Head of caudate nucleus (tissue), 42 donors: ENCODE measurements around the gene ZNF714.
A peak's percentile ranks its signal among the peaks of the same experiment; 100 is the strongest.

Source experiments
- DNase-seq, 42 donors: peaks; one replicate each; pipeline versions ENCODE4 v3.0.0 to v3.0.0-alpha.2; 2020 to 2021; ENCODE audit warnings: mixed read lengths in 7 of 42
- intact Hi-C: fragments of 100-400 bp; cut with DNase I; formaldehyde crosslinking; loops from one replicate; pipeline ENCODE4 v1.15.0; 2022

ZNF714 gene

DNA sequence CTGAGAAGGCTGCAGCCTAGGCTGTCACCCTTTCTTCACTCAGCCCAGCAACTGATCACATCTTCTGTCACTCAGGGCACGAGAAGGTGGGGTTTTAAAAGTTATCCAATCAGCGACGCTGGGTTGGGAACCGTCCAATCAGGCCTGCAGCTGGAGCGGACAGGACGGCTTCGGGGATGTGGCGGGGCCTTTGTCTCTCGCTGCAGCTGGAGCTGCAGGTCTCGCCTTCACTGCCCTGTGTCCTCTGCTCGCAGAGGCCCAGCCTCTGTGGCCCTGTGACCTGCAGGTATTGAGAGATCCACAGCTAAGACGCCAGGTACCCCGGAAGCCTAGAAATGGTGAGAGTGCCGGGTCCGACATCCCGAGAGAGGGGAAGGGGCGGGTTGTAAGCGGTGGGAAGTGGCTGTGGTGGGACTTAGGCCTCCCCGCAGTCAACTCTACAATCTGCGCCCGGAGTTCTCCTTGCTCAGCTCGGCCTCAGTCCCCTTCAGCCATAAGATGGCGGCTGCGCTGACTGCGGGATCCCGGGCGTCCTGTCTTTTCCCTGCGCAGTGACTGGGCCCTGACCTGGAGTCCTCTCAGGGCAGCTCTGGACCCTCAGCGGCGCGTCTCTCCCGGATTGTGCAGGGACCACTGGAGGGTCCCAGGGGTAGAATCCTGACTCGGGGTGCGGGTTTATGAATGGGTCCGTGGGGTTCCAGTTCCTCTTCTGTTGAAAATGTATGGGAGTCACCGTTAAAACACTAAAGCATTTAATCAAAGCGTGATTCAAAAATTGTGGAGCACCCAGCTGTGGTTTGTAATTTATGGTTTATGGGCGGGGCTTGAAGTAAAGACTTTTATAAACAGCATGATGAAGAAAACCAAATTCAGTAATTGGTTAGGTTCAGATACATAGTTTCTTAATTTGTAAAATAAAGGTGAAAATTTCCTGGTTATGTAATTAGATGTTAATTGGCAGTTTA is at the start of gene ZNF714:
TSS of gene ZNF714 (plus strand) at position 193 of the 965 bp plus-strand sequence. CDS start 16,066 bp downstream, outside the sequence.
- intact Hi-C loops = no loop called here
- peak; percentile 52 to 97 (median 89) for DNase-seq

DNA sequence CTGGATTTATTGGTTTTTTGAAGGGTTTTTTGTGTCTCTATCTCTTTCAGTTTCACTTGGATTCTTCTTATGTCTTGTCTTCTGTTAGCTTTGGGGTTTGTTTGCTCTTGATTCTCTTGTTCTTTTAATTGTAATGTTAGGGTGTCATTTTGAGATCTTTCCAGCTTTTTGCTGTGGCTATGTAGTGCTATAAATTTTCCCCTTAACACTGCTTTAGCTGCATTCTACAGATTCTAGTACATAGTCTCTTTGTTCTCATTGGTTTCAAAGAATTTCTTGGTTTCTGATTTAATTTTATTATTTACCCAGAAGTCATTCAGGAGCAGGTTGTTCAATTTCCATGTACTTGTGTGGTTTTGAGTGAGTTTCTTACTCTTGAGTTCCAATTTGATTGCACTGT is 37.0 kb upstream of the ZNF714 start:
- intact Hi-C loops = no loop called here
- DNase-seq = no peak

DNA sequence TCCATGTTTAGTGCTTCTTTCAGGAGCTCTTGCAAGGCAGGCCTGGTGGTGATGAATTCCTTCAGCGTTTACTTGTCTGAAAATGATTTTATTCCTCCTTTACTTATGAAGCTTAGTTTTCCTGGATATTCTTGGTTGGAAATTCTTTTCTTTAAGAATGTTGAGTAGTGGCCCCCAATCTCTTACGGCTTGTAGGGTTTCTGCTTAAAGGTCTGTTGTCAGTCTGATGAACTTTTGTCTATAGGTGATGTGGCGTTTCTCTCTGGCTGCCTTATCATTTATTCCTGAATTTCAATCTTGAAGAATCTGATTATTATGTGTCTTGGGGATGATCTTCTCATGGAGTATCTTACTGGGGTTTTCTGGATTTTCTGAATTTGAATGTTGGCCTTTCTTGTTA is 35.5 kb upstream of the ZNF714 start:
- intact Hi-C loops = no loop called here
- no peak for DNase-seq

DNA sequence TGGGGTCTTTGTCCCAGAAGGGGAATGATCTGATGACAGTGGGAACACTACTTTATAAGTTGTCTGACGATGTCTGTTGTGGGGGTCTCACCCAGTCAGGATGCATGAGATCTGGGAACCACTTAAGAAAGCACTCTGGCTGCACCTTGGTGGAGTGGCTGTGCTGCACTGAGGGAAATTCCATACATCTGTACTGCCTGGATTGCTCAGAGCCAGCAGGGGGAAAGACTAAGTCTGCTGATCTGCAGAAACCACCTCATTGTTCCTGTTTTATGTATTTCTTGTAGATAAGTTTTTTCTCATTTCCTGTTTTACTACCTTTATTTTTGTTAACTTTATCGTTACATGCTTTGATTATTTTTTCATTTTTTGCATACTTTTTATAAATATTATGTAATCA is 34.3 kb upstream of the ZNF714 start:
- intact Hi-C loops = no loop called here
- no peak for DNase-seq

- intact Hi-C loops = no loop called here
- no peak for DNase-seq
Measured at GRCh38 chr19:21052902-21053301, 29.1 kb upstream of the ZNF714 start.

- intact Hi-C loops = no loop called here
- DNase-seq = no peak
Measured at GRCh38 chr19:21065336-21065735, 16.7 kb upstream of the ZNF714 start.

DNA sequence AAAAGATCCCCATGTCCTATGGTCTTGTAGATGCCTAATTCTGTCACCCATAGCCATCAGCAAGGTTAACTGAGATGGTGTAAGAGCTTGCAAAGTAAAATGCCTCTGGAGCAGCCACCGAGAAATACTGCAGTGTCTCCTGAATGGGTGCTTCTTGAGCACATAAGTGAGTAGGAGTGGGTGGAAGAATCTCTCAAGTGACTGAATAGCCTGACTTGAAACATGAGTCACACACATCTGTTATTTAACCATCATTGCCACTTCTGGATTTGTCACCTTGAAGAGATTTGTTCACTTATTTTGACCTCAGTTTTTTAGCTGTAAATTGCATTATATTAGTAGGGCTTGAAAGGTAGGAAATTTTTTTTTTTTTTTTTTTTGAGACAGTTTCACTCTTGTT is 2.3 kb downstream of the ZNF714 start:
- intact Hi-C loops = no loop called here
- DNase-seq = peak in 25 of 42 donors; percentile 8 to 84 (median 51)

GRCh38 chr19:21087871-21088270 is 5.9 kb downstream of the ZNF714 start:
- no peak for DNase-seq
- intact Hi-C loops = no loop called here

- no peak for DNase-seq
- intact Hi-C loops = no loop called here
Measured at GRCh38 chr19:21092109-21092508, 10.1 kb downstream of the ZNF714 start.

DNA sequence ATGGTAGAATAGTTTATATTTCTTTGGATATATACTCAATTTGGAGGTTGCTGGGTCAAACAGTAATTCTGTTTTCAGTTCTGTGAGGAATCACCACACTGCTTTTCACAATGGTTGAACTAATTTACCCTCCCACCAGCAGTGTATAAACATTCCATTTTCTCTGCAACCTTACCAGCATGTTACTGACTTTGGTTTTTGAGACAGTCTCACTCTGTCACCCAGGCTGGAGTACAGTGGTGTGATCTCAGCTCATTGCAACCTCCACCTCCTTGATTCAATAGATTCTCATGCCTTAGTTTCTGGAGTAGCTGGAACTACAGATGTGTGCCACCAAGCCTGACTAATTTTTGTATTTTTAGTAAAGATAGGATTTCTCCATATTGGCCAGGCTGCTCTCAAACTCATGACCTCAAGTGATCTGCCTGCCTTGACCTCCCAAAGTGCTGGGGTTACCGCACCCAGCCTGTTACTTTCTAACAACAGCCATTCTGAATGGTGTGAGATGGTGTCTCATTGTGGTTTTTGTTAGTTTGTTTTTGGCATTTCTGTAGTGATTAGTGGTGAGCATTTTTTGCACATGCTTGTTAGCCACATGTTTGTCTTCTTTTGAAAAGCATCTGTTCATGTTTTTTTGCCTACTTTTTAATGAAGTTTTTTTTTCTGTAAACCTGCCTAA is 12.5 kb downstream of the ZNF714 start:
- no peak for DNase-seq
- intact Hi-C loops = no loop called here

- no peak for DNase-seq
- intact Hi-C loops = no loop called here
Measured at GRCh38 chr19:21098291-21098690, 16.3 kb downstream of the ZNF714 start.

- no peak for DNase-seq
- intact Hi-C loops = no loop called here
Measured at GRCh38 chr19:21101521-21102242, 19.7 kb downstream of the ZNF714 start.

- intact Hi-C loops = no loop called here
- no peak for DNase-seq
Measured at GRCh38 chr19:21109116-21109515, 27.1 kb downstream of the ZNF714 start.

DNA sequence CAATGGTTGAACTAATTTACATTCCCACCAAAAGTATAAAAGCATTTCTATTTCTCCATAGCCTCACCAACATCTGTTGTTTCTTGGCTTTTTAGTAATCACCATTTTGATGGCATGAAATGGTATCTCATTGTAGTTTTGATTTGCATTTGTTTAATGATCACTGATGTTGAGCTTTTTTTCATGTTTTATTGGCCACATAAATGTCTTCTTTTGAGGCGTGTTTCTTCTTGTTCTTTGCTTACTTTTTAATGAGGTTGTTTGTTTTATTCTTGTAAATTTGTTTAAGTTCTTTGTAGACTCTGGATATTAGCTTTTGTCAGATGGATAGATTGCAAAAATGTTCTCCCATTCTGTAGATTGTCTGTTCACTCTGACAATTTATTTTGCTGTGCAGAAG is 28.2 kb downstream of the ZNF714 start:
- no peak for DNase-seq

DNA sequence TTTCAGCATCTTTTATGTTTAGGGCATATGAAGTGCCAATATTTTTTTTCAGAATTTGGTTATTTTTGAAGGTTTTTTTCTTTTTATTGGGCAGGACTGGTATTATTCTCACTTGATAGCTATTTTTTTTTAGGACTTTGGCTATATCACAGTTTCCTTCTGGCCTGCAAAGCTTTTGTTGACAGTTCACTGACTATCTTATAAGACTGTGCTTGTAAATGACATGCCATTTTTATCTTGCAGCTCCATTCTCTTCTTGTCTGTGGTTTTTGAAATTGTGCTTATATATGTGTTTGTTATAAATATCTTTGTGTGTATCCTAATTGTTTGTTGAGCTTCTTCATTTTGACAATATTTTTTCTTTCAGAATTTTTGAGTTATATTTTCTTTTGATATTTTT is 33.4 kb downstream of the ZNF714 start:
- intact Hi-C loops = no loop called here
- no peak for DNase-seq

More for the DNA sequence above, 28.2 kb downstream of the ZNF714 start:
- intact Hi-C loops = no loop called here

DNA sequence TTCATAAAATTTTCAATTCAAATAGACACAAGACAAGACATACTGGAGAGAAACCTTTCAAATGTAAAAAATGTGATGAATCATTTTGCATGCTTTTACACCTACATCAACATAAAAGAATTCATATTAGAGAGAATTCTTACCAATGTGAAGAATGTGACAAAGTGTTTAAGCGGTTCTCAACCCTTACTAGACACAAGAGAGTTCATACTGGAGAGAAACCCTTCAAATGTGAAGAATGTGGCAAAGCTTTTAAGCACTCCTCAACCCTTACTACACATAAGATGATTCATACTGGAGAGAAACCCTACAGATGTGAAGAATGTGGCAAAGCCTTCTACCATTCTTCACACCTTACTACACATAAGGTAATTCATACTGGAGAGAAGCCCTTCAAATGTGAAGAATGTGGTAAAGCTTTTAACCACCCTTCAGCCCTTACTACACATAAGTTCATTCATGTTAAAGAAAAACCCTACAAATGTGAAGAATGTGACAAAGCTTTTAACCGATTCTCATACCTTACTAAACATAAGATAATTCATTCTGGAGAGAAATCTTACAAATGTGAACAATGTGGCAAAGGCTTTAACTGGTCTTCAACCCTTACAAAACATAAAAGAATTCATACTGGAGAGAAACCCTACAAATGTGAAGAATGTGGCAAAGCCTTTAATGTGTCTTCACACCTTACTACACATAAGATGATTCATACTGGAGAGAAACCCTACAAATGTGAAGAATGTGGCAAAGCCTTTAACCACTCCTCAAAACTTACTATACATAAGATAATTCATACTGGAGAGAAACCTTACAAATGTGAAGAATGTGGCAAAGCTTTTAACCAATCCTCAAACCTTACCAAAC is 35.3 kb downstream of the ZNF714 start:
- intact Hi-C loops = no loop called here
- no peak for DNase-seq

- intact Hi-C loops = no loop called here
- DNase-seq = no peak
Measured at GRCh38 chr19:21126078-21126477, 44.1 kb downstream of the ZNF714 start.

- intact Hi-C loops = no loop called here
- no peak for DNase-seq
Measured at GRCh38 chr19:21127001-21127400, 45.0 kb downstream of the ZNF714 start.

GRCh38 chr19:21127898-21128297 is 45.9 kb downstream of the ZNF714 start:
- intact Hi-C loops = no loop called here
- DNase-seq = no peak
